HG02588 (cell line): ENCODE data around the gene NUP62.
"Not testable (repeated sequence)": the region's sequence is repeated elsewhere in the genome, so short reads cannot be mapped to it uniquely, and the experiment has no call there.

ENCODE experiments used
- ATAC-seq: cut with Tn5 transposase; IDR thresholded peaks from one replicate; pipeline ENCODE4 v1.9.1; 2021; ENCODE audit warnings: mild to moderate bottlenecking, moderate library complexity; ENCODE audit not compliant: unreplicated experiment

Gene NUP62

DNA sequence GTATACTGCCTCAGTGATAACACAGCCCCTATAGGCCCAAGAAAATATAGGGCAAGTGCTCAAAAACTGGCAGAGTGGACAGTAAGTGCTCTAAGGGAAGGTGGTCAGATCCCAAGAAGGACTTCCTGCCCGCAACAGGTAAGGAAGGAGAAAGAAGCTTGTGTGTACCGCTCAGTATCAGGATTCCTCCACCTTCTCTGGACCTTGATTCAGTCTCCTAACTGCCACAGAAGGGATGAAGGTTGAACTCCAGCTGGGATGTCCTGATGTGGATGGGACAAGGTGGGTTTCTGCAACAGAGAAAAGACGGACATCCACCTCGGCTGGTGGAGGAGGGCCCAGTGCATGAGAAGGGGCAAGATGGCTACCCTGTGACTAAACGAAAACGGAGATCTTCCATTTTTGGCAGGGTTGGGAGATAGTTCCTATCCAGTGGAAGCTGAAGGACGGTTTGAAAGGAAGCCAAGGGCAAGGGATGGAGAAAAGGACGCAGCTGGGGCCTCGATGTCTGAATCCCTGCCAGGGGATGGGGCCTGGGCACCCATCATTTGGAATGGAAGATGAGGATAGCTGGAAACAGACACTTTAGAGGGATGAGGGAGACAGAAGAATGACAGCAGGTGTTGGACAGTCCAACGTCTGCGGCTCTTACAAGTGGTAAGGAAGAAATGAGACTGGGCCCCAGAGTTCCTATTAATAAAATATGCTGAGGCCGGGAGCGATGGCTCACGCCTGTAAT is 1.6 kb downstream of the NUP62 start:
- ATAC-seq, result no peak

GRCh38 chr19:49926515-49926914 is 2.8 kb downstream of the NUP62 start:
- ATAC-seq, result no peak

GRCh38 chr19:49925486-49925885 is 3.8 kb downstream of the NUP62 start:
- no peak for ATAC-seq

DNA sequence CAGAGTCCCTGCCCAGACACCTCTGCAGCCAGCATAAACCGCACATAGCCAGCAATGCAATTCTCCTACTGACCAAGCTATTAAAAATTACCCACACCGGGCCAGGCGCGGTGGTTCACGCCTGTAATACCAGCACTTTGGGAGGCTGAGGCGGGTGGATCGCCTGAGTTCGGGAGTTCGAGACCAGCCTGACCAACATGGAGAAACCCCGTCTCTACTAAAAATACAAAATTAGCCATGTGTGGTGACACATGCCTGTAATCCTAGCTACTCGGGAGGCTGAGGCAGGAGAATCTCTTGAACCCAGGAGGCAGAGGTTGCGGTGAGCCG is 4.5 kb downstream of the NUP62 start:
- ATAC-seq, result not testable (repeated sequence)

- ATAC-seq, result no peak
These were observed 5.1 kb downstream of the NUP62 start for GRCh38 chr19:49924004-49924880.

GRCh38 chr19:49923055-49924003 is 6.0 kb downstream of the NUP62 start:
- ATAC-seq, result no peak

DNA sequence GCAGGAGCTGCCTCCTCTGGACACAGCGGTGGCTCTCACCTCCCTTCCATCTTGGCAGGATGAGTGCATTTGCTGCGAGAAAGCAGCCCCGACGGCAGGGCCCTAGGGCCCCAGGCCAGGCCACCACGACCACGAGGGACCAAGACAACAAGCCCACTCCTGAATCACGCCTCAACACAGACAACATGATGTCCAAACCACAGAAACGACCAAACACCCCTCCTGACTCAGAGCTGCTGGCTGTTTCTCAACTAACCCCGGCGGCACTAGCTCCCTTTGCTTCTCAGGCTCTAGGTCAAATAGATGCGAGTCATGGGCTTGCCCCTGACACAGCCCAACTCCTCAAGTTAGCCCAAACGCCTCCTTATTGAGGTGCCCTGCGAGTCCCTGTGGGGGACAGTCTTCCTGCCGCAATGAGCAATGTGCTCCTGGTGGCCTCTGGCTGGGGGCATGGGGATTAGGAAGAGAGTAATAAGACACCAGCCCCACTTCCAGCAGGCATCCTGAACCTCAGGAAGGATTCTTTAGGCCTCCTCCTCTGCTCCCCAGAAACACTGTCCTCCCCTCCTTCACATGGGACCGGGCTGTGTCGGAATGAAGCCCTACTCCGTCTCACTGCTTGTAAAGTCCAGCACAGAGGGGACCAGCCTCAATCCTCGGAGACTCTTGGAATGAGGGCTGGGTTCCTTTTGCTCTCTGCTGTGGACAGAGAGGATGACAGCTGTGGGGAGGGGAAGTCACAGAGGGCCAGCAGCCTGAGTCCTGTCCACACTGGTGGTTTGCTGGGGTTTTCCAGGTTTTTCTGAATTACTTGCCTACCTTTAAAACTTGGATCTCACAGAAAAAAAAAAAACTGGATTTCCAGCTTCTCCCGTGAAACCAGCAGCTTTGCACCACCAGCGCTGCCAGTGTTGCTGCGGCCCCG is 7.2 kb downstream of the NUP62 start:
- ATAC-seq, result no peak

DNA sequence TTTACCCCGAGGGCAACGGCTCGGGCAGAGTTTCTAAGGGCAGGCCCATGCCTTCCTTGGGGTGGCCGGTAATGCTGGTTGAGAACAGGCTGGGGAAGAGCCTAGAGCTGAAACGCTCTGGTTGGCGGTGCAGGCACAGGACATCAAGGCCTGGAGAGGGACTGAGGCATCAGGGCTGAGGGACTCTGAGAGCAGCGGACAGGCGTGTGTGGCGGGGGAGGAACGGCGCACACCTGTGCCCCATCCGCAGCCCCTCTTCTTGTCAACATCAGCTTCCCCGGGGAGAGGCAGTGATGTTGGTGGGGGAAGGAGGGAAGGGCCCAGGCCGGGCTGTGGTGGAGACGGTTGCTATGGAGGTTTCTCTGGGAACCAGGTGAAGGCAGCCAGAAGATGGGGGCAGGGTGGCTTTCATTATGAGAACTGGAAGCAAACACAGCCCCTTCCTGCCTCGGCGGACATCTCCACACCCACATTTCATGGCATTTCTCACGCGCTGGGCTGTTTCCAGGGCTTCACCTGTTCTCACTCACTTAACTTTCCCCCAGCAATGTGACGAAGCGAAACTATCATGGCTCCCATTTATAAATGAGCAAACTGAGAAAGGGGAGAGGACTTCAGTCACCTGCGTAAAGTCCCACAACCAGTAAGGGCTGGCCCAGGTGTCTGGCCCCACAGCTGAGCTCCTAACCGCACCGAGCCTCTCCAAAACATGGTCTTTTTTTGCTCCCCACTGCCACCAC is 8.5 kb downstream of the NUP62 start:
- ATAC-seq, result no peak

GRCh38 chr19:49918089-49918488 is 11.2 kb downstream of the NUP62 start:
- ATAC-seq, result no peak

GRCh38 chr19:49916839-49917733 is 12.2 kb downstream of the NUP62 start:
- ATAC-seq, result no peak

DNA sequence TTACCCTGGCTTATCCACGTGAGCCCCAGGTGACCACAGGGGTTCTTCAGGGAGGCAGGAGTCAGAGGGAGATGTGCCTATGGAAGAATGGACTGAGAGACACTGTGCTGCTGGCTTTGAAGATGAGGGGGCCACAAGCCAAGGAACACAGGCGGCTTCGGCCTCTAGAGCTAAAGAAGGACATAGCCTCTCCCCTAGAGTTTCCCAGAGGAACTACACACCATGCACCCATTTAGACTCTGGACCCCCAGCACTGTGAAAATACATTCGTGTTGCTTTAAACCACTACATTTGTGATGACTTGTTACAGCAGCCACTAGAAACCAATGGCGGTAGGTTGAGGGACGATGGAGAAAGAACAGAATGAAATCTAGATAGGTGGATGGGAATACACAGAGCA is 14.0 kb downstream of the NUP62 start:
- no peak for ATAC-seq

DNA sequence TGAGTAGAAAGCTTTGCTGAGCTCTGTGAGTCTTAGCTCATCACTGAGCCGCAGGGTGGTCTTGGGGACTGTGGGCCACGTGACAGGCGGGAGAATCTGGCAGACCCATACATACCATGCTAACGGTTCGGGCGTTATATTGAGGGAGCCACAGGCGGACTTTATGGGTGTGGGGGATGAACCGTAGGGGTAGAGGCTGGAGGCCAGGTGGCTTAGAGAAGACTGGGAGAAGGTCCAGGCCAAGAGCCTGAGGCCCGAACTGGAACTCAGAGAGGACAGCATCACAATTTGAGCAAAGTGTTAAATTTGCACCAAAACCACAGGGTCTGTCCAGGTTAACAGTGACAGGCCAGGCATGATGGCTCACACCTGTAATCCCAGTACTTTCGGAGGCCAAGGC is 15.6 kb downstream of the NUP62 start:
- no peak for ATAC-seq

GRCh38 chr19:49912965-49913685 is 16.2 kb downstream of the NUP62 start:
- ATAC-seq, result no peak

GRCh38 chr19:49911381-49912145 is 17.7 kb downstream of the NUP62 start:
- no peak for ATAC-seq

- ATAC-seq, result no peak
These were observed 19.1 kb downstream of the NUP62 start for GRCh38 chr19:49910179-49910578.

GRCh38 chr19:49908480-49909420 is 20.6 kb downstream of the NUP62 start:
- no peak for ATAC-seq
